Gastroesophageal sphincter (tissue), 4 donors: Measurements from ENCODE around the gene LINGO3. TPM values are rescaled to one million over a fixed set of nuclear protein-coding genes. Genes with fewer than 3 reads are reported as not detected.

Source experiments
- ATAC-seq: fragments of 150-250 bp; one replicate; pipeline ENCODE4 v1.9.1; 2016; ENCODE audit warnings: mild to moderate bottlenecking, moderate library complexity
- H3K27ac ChIP-seq, 4 donors: fragments of 200-600 bp; sonication (generic) in 3 of 4; 1 replicate in 3 of 4; 2 replicates in 1 of 4; pipeline ENCODE4 v1.5.1; 2016 to 2019
- H3K27me3 ChIP-seq: fragments of 200-600 bp; sonication (generic); one replicate; pipeline ENCODE4 v1.5.1; 2019
- H3K36me3 ChIP-seq, 2 donors: fragments of 200-600 bp; sonication (generic); one replicate each; pipeline ENCODE4 v1.5.1; 2019; ENCODE audit warnings: control low read depth in 1 of 2
- H3K4me1 ChIP-seq, 3 donors: fragments of 200-600 bp; sonication (generic); 1 replicate in 2 of 3; 2 replicates in 1 of 3; pipeline ENCODE4 v1.5.1; 2016 to 2019; ENCODE audit warnings: control low read depth in 2 of 3
- H3K4me3 ChIP-seq, 2 donors: fragments of 200-600 bp; sonication (generic); one replicate each; pipeline ENCODE4 v1.5.1; 2019; ENCODE audit warnings: mild to moderate bottlenecking in 1 of 2, moderate library complexity in 1 of 2
- H3K9me3 ChIP-seq, 3 donors: fragments of 200-600 bp; sonication (generic); one replicate each; pipeline ENCODE4 v1.5.1; 2017 to 2019; ENCODE audit warnings: control low read depth in 2 of 3
- CTCF ChIP-seq, 4 experiments: fragments of 200-600 bp in 2 of 4; fragments of 450-650 bp in 2 of 4; sonication (generic) in 1 of 4; IDR thresholded peaks; one replicate each; pipeline ENCODE4 v1.5.1; 2017 to 2019; ENCODE audit warnings: antibody characterized with exemption in 4 of 4, mild to moderate bottlenecking in 2 of 4, moderate library complexity in 2 of 4
- EP300 ChIP-seq: sonication (generic); formaldehyde crosslinking; IDR thresholded peaks from one replicate; pipeline ENCODE4 v1.6.1; 2017; ENCODE audit warnings: antibody characterized with exemption, mild to moderate bottlenecking
- POLR2A ChIP-seq, 2 donors: fragments of 450-650 bp; IDR thresholded peaks; one replicate each; pipeline ENCODE4 v1.6.1; 2017; ENCODE audit warnings: antibody characterized with exemption in 2 of 2, mild to moderate bottlenecking in 2 of 2, moderate library complexity in 1 of 2
- POLR2AphosphoS5 ChIP-seq: sonication (generic); formaldehyde crosslinking; IDR thresholded peaks from one replicate; pipeline ENCODE4 v1.6.1; 2017; ENCODE audit warnings: antibody characterized with exemption
- WGBS, 2 donors: methylation state at CpG; one replicate each; pipeline ENCODE4 v1.1.5; 2018; ENCODE audit warnings: low coverage in 1 of 2; 5-methylcytosine and 5-hydroxymethylcytosine counted together
- total RNA-seq, 4 donors: library from RNA; depleted of rRNA; stranded (reverse); fragments of >200 nt; gene quantifications; one replicate each; pipeline ENCODE4 v1.1.0, GENCODE V29; 2016

Gene LINGO3
- total RNA-seq, 4 donors from 2014 or later: not detected

GRCh38 chr19:2270157-2270422, 37.9 kb downstream of the LINGO3 start:
- no peak for ATAC-seq
- peaks cover 0 to 23% of the 10 kb centered on the region in 2 donors for H3K36me3 ChIP-seq
- TF ChIP-seq POLR2AphosphoS5: no peak
- no peak for TF ChIP-seq POLR2A (IDR thresholded peaks at IDR 0.05)
- no peak for TF ChIP-seq EP300
- no peak for TF ChIP-seq CTCF (IDR thresholded peaks at IDR 0.05)
- H3K27ac ChIP-seq: peak overlapping the region; percentile 87 to 99 (median 96)
- no peaks in the 10 kb centered on the region for H3K9me3 ChIP-seq
- no peaks in the 10 kb centered on the region for H3K27me3 ChIP-seq
- peak overlapping the region; percentile 88 to 100 for H3K4me3 ChIP-seq
- WGBS, 2 donors: 5% methylated on average over 4 of the region's 30 CpGs; no CpG with 5 or more reads in 1 of the 2 donors
- peaks cover 0 to 71% (median 39%) of the 10 kb centered on the region in 3 donors for H3K4me1 ChIP-seq

GRCh38 chr19:2269244-2270156, 38.5 kb downstream of the LINGO3 start:
- Histone ChIP-seq H3K9me3 (no peaks in the 10 kb centered on the region), H3K27me3 (no peaks in the 10 kb centered on the region), H3K36me3 (peaks cover 0 to 23% of the 10 kb centered on the region in 2 donors), H3K4me1 (peaks cover 0 to 65% (median 37%) of the 10 kb centered on the region in 3 donors), H3K4me3 (peak overlapping the region; percentile 88 to 100), H3K27ac (peak overlapping the region; percentile 87 to 99 (median 96))
- 0% methylated on average over 6 of the region's 103 CpGs; no CpG with 5 or more reads in 1 of the 2 donors for WGBS, 2 donors
- TF ChIP-seq EP300 (no peak), POLR2A (IDR thresholded peaks at IDR 0.05) (peak; percentile 100), POLR2AphosphoS5 (peak; percentile 100), CTCF (IDR thresholded peaks at IDR 0.05) (peak in 2 of 4 experiments; percentile 61 to 67)
- peak; percentile 93 for ATAC-seq

- peak overlapping the region in 3 of 4 donors; percentile 56 to 99 (median 94) for H3K27ac ChIP-seq
- H3K36me3 ChIP-seq: peaks cover 0 to 23% of the 10 kb centered on the region in 2 donors
- no peaks in the 10 kb centered on the region for H3K27me3 ChIP-seq
- H3K4me1 ChIP-seq: peaks cover 0 to 58% (median 31%) of the 10 kb centered on the region in 3 donors
- ATAC-seq: no peak
- peak overlapping the region; percentile 47 to 100 for H3K4me3 ChIP-seq
- no peaks in the 10 kb centered on the region for H3K9me3 ChIP-seq
- TF ChIP-seq EP300: no peak
- 1 to 6% methylated on average over 2 to 9 of the region's 19 CpGs for WGBS, 2 donors
Measured at GRCh38 chr19:2268861-2269243, 39.1 kb downstream of the LINGO3 start.

- Histone ChIP-seq H3K4me3 (peak overlapping the region in 1 of 2 donors; percentile 100), H3K4me1 (peaks cover 0 to 54% (median 27%) of the 10 kb centered on the region in 3 donors), H3K9me3 (no peaks in the 10 kb centered on the region), H3K27ac (peak overlapping the region in 1 of 4 donors; percentile 99), H3K36me3 (peaks cover 0 to 23% of the 10 kb centered on the region in 2 donors), H3K27me3 (no peaks in the 10 kb centered on the region)
- TF ChIP-seq POLR2AphosphoS5 (no peak), CTCF (IDR thresholded peaks at IDR 0.05) (no peak), POLR2A (IDR thresholded peaks at IDR 0.05) (no peak), EP300 (no peak)
- no peak for ATAC-seq
- WGBS, 2 donors: 79 to 80% methylated on average over 4 of the region's 4 CpGs
Measured at GRCh38 chr19:2268480-2268830, 39.5 kb downstream of the LINGO3 start.

- no peaks in the 10 kb centered on the region for H3K9me3 ChIP-seq
- ATAC-seq: no peak
- TF ChIP-seq CTCF (IDR thresholded peaks at IDR 0.05): no peak
- TF ChIP-seq EP300: no peak
- TF ChIP-seq POLR2A (IDR thresholded peaks at IDR 0.05): no peak
- no peak for TF ChIP-seq POLR2AphosphoS5
- peaks cover 0 to 34% (median 10%) of the 10 kb centered on the region in 3 donors for H3K4me1 ChIP-seq
- peaks cover 0 to 2% of the 10 kb centered on the region in 2 donors for H3K36me3 ChIP-seq
- WGBS, 2 donors: 29 to 80% methylated on average over 2 to 6 of the region's 18 CpGs
- no peak overlapping the region for H3K4me3 ChIP-seq
- no peaks in the 10 kb centered on the region for H3K27me3 ChIP-seq
- H3K27ac ChIP-seq: peak overlapping the region in 2 of 4 donors; percentile 43 to 57
Measured at GRCh38 chr19:2266183-2266993, 41.6 kb downstream of the LINGO3 start.
